GM19239 (cell line): Measurements from ENCODE around the gene CTNNA2.
"Not testable (repeated sequence)": the region's sequence is repeated elsewhere in the genome, so short reads cannot be mapped to it uniquely, and the experiment has no call there.

Experiments used
- DNase-seq: peaks from one replicate; pipeline ENCODE4 v3.0.0; 2011; ENCODE audit warnings: low spot score; ENCODE audit not compliant: insufficient read length
- FAIRE-seq: peaks from 2 replicates; lab custom pipeline; 2011; peaks lifted over from hg19 to GRCh38; lab: Jason Lieb, UNC

Gene CTNNA2

DNA sequence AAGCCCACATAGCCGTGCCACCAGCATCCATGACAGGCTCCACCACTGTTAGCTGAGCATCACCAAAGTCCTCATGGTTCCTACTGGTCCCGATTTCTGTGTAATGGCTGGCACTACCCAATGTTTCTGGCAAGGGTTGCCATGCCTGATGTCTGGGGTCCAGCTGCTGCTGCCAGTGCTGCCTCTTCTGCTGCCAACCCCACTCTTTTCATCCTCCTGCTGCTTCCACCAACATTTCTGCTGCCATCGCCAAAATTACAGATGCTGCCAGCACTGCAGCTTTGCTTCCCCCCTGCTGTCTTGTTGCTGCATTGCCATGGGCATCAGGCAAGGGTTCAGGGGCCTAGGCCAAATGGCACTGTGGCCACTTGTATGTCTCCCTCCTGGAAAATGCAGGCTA lies 638.8 kb downstream of the CTNNA2 start:
- no peak for DNase-seq
- FAIRE-seq = no peak

DNA sequence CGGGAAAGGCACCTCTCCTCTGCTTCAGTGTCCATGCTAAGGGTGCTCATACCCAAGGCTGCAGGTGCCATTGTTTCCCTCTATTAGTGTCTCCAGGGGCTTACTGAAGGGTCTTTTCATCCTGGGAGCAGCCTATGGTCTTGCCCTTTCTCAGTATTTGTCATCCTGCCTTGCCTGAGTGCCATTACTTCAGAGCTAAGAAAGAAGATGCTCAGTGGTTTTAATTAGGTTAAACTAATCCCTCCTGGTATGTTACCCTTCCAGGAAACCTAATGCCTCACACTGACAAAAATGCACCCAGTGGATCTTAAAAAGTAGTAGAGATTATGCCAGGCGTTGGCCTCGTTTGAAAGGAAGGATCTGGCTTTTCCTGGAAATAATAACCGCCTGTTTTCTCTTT lies 640.3 kb downstream of the CTNNA2 start:
- DNase-seq (no peak), FAIRE-seq (no peak)

DNA sequence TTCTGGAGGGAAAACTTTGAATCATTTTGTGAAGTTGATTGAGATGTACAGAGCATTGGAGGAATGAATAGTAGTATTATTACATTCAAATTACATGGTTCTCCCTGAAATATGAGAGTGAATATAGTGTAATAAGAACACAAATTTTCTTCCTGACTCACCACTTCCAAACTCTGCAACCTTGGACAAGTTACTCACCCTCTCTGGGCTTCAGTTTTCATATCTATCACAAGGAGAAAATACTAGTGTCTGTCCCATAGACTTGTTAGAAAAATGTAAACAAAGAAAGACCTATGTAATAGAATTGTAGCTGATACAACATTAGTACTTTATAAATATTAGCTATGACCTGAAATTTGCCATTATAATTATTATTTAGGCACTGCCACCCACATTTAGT lies 640.9 kb downstream of the CTNNA2 start:
- FAIRE-seq = no peak
- no peak for DNase-seq

DNA sequence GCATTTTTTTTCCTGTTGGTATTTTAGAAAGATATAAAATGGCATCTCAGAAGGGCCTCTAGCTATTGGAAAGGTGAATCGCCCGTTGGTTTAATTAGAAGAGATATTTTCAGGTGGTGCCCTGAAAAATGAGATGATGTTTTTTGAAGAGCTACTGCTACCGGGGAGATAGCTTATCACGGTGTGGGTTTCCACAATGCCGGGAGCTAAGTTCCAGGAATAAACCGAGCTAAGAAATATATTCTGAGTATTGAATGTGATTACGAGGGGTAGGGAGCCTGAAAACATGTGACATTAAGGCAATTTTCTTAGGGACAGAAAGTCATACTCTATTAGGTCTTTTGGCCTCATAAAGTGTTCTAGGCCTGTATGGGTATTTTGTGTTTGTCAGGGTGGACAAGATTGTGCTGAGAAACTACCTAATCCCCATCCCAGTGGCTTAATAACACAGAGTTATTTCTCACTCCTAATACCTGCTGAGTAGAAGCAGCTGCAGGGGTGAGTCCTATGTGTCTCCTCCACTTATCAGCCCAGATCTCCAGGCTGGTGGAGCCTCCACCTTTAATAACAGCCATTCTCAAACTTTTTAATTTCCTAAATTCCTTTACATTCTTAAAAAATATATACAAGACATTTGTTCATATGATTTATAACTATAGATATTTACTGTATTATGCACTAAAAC lies 641.5 kb downstream of the CTNNA2 start:
- FAIRE-seq (no peak), DNase-seq (no peak)

DNA sequence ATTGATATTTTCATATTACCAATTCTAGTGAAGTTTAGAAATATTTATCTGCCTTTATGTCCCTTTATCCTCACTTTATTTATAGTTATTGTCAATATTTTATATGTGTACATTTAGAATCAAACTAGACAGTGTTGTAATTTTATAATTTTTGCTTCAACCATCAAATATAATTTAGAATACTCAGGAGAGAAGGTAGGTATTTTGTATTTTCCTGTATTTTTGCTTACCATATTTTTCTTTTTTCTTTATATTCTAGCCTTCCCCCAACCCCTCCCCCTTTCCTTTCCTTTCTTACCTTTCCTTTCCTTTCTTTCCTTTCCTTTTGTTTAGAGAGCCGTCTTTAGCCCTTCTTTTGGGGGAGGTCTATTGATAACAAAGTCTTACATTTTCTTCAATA lies 651.5 kb downstream of the CTNNA2 start:
- no peak for FAIRE-seq

DNA sequence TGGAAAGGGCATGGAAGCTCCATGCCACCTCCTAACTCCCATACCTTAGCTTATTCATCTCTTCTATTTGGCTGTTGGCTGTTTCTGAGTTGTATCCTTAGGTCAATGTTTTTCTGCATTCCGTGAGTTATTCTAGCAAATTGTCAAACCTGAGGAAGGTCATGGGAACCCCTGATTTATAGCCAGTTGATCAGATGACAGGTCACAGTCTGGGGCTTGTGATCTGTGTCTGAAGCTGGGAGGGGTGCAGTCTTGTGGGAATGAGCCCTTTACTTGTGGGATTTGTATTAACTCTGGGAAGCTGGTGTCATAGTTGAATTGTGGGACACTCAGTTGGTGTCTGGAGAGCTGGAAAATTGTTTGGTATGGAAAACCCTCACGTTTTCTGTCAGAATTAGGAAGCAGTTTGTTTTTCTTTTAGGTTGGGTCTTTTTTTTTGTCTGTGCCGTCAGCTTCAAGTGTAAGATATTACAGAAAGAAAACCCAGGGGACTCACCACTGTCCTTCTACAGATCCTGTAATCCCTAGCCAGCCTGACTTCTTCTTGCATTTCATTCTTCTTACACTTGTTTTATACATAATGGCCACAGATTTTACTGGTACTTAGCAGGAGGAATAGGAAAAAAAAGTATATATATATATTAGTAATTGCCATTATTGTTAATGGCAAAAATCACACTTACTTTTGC lies 653.8 kb downstream of the CTNNA2 start:
- DNase-seq (no peak), FAIRE-seq (no peak)

More for the DNA sequence above, 651.5 kb downstream of the CTNNA2 start:
- DNase-seq = no peak

DNA sequence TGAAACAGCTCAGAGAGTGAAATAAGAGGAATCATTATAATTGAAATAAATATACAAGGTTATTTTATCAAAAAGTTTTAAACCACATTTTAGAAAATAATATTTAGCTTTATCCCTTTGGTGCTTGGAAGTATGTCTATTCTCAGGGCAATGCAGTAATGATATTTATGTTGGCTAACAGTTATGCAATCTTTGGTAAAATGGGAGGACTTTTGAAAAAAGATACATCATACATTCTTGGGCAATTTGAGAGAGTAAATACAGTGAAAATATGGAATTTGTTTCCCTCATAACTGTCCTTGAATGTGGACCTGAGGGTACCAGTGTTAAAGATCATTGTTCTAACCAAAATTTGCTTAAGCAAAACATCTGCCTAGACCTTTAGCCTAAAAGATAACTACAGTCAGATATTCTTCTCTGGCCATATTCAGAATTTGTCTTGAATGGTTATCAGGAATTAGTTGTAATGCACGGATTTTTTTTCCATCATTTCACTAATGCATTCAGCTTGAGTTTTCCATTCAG lies 654.5 kb downstream of the CTNNA2 start:
- DNase-seq (no peak), FAIRE-seq (no peak)

DNA sequence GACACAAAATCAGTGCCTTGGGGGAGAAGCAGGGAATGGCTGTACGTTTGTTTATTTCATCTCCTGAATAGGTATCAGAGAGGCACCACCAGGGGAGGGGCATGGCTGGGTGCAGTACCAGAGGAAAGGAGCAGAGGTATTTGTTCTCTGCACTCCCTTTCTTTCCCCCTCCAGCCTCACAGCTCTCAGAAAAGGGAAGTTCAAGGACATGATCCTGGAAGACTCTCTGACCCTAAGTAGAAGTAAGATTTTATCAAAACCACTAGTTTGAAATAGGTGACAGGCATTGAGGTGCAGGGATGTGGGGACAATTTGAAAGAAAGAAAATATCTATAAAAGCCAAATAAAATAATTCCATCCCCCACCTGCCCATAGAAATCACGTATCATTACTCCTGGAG lies 655.2 kb downstream of the CTNNA2 start:
- no peak for DNase-seq
- FAIRE-seq = no peak

DNA sequence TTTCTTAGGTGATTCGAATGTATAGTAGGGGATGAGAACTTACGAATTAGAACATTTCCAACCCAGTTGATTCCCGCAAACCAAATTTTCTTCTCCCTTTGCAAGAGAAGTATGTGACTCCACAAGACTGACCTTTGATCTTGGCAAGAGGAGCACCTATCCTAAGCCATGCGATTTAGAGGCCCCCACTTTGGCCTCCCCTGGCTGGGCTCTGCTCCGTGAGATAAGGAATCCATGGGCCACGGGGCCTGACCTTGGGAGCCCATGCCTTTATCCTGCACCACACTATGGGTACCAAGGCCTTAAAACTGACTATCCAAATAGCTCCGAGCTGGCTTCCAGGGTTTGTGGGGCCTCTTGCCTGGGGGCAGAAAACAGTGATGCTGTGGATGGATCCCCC lies 656.0 kb downstream of the CTNNA2 start:
- FAIRE-seq (no peak), DNase-seq (no peak)

DNA sequence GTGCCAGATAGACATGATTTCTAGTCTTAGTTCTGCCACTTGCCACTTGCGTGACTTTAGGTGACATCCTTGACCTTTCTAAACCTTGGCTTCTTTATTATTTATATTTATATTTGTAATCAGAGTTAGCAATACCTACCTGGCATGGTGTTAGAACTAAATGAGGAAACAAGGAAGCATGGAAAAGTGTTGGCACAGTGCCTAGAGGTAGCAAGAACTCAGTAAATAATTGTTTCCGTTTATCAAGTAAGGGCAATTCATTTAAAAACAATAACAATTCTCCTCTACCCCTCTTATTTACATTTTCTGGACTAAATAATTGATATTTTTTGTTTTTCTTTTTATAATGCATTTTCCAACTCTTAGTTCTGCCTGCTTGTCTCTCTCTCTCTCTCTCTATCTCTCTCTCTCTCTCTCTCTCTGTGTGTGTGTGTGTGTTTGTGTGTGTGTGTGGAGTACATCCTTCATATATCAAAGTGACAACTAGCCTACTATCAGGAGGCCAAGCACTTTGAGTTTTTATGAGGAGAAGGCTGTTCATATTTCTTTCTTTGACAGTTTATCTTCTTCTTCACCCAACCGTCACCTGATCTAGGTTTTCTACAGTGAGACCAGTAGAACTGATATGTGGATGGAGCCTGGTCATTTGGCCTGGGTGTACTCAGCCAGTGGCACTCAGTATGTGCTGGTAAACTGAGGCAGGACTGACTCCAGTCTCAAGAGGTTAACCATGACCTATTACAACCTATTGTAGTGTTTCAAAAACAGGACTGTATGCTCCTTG lies 657.2 kb downstream of the CTNNA2 start:
- FAIRE-seq (no peak), DNase-seq (no peak)

DNA sequence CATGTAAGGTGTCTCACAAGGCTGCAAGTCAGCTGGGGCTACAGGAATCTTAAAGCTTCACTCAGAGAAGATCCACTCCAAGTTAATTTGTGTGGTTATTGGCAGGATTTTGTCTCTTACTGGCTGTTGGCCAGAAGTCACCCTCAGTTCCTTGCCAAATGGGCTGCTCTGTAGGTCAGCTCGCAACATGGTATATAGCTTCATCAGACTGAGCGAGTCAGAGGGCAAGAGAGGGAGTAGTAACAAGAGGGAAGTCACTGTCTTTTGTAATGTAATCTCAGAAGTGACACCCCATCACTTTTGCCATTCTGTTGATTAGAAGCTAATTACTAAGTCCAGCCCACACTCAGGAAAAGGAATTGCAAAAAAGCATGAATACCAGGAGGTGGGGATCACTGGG lies 672.2 kb downstream of the CTNNA2 start:
- FAIRE-seq = no peak
- DNase-seq = no peak

DNA sequence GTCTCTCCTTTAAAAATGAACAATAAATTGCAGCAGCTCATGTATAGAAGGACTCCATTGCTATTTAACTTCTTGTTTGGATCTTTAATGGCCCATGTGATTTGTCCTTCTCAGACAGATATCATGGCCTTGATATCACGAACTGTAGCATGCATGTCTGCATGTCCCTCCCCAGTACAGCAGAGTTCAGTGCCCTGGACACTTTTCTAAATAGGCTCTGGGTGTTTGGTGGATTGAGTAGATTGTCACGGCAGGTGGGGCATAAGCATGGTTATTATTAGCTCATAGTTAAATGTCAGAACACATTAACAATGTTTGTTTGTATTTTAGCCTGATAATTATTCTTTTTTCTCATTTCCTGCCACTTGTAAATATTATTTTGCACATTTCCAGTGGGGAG lies 673.4 kb downstream of the CTNNA2 start:
- FAIRE-seq = no peak

DNA sequence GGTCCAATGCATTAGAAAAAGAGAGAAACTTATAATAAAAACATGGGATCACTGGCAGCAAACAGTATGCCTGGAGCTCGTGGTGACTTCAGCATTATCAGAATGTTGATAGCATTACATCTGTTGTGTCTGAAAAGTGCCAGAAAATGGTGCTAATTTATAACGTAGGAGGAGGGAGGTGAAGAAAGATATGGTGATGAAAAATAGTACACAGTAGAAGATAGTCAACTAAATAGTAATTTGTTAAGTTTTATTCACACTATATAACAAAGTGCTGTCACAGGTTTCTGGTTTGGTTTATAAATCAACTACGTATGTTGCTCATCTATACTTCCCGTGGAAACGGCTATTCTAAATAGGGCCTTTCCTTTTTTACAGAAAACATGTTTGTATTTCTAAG lies 674.3 kb downstream of the CTNNA2 start:
- FAIRE-seq (no peak), DNase-seq (no peak)

More for the DNA sequence above, 673.4 kb downstream of the CTNNA2 start:
- DNase-seq = no peak

DNA sequence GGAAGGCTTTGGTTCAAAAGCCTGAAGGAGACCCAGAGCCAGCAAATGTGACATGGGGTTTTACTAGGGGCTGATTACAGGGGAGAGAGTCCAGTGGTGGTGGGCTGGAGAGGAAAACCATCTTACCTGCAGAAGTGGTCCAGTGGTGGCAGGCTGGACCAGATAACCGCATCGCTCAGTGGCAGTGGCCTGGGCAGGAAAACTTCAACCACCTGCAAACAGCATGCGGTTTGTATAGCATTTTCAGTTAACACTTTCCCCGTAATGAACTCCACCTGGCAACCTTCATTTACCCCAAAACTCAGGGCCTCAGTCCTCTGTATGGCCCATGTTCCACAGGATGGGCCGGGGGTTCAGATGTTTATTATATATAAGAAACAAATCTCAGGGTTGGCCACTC lies 677.3 kb downstream of the CTNNA2 start:
- FAIRE-seq (no peak), DNase-seq (no peak)

DNA sequence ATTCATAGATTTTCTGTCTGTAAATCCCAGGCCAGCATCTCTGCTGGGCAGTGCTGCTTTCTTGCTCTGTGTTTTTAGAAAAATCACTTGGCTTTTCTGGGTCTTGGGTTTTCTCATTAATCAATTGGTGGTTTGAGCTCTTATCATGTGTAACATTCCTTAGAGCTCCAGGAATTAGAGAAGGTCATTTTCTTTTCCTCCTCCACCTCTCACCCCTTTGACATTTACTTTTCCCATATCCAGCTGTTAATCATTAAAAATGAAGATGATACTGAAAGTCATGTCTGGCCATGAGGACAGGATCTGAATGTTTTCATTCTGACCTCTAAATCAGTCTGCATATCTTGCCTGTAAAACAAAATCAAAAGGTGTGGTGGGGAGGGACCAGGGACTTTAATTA lies 680.7 kb downstream of the CTNNA2 start:
- no peak for FAIRE-seq
- DNase-seq = no peak

DNA sequence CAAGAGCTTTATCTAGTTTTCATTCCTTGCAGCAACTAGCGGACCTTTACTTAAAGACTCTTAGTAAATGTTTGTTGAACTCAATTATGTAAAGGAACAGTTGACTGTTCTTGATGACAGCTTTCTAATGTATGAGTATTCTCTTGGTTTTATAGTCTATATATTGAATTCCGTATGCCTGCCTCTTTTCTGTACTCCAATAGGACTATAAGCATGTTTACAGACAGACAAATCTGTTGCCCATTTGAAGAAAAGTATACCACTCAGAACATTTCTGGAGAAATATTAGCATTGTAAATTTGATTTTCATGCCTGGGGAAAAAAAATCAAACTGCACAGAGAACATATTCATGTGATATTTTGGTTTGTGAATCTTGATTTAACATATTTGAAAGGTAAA lies 682.2 kb downstream of the CTNNA2 start:
- FAIRE-seq (no peak), DNase-seq (no peak)

DNA sequence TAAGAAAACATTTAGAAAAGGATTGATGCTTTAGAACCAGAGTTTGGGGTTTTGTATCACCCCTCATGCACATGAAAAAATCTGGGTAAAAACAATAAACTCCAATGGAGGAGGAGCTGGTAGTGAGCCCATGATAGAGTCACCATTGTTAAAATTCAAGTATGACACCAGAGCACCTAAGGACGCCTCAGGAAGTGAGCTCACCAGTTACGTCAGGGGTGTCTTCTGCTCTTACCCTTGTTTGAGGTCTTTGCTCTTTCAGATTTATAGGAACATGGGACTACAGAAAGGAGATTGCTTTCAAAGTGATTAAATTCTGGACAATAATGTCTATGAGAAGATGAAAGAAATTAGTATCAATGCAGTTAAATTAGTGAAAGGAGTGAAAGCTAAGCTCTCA lies 685.2 kb downstream of the CTNNA2 start:
- DNase-seq = no peak
- no peak for FAIRE-seq

DNA sequence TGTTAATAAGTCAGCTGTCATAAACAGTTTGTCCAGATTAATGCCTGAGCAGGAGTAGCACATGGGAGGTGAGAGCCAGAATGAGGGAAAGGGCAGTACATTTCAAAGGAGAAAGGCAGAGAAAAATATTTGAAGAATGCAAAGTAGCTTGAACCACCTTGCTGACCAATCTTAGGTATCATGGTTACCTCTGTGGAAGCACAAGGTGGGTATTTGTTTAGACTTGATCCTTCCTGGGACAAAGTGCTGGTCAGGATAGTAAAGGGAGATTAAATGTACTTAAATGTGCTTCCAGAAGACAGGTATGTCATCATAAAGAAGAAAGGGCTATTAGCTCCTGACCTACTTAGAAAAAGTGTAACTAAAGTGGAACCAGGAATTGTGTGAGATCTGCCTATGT lies 686.7 kb downstream of the CTNNA2 start:
- FAIRE-seq = no peak
- no peak for DNase-seq

DNA sequence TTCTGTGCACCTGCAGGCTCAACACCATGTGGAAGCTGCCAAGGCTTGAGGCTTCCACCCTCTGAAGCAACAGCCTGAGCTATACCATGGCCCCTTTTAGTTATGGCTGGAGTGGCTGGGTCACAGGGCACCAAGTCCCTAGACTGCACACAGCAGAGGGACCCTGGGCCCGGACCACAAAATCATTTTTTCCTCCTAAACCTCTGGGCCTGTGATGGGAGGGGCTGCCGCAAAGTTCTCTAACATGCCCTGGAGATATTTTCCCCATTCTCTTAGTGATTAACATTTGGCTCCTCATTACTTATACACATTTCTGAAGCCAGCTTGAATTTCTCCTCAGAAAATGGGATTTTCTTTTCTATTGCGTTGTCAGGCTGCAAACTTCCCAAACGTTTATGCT lies 691.1 kb downstream of the CTNNA2 start:
- not testable (repeated sequence) for DNase-seq, FAIRE-seq

DNA sequence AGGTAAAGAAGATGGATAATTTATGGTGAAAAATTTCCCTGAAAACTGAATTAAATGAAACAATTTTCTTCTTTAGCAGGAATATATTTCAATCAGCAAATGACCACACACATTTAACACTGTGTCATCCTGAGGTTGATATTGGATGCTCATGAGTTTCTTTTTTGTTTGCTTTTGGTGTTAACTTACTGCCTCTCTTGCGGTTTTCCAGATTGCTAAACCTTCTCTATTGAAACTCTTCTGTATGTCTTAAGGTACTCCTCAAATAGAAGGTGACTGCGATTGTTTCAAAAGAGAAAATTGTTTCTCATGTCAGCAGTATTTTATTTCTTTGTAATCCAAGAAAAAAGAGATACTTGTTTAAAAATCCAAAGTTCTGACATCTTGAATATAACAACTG lies 692.6 kb downstream of the CTNNA2 start:
- DNase-seq = no peak

DNA sequence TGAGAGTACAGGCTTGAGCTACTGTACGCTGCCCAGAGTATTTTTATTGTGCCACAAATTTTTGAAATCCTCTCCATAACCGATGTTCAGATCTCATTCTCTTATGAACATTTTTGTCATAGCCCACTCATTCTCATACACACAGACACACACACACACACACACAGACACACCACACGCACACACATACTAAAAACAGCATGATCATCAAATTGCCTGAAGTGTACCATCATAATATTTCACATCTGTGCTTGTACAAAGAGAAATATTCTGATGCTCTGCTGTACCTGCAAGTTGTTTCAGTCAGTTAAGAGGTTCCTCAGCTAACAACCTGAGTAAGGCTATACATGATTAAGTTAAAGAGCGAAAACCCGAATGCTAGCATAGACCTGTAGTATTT lies 696.6 kb downstream of the CTNNA2 start:
- FAIRE-seq (no peak), DNase-seq (no peak)

More for the DNA sequence above, 692.6 kb downstream of the CTNNA2 start:
- no peak for FAIRE-seq
